Upper lobe of right lung (tissue), 1 donor: ENCODE measurements around the gene KCNJ14. TPM values are rescaled to one million over a fixed set of nuclear protein-coding genes. Genes with fewer than 3 reads are reported as not detected.

Experiments used
- ATAC-seq: fragments of 200-7000 bp; cut with Tn5 transposase; one replicate; pipeline ENCODE4 v1.9.1; 2020; ENCODE audit warnings: mild to moderate bottlenecking, moderate library complexity
- DNase-seq: peaks from one replicate; pipeline ENCODE4 v3.0.0-alpha.2; 2020
- H3K27ac ChIP-seq: fragments of 200-600 bp; one replicate; pipeline ENCODE4 v1.8.0; 2022
- H3K27me3 ChIP-seq: fragments of 200-600 bp; one replicate; pipeline ENCODE4 v1.8.0; 2022; ENCODE audit warnings: mild to moderate bottlenecking
- H3K36me3 ChIP-seq: fragments of 200-600 bp; one replicate; pipeline ENCODE4 v1.8.0; 2022
- H3K4me1 ChIP-seq: fragments of 200-600 bp; one replicate; pipeline ENCODE4 v1.8.0; 2022
- H3K4me3 ChIP-seq: fragments of 200-600 bp; one replicate; pipeline ENCODE4 v1.8.0; 2022; ENCODE audit warnings: mild to moderate bottlenecking
- H3K9me3 ChIP-seq: fragments of 200-600 bp; one replicate; pipeline ENCODE4 v1.8.0; 2022
- intact Hi-C: fragments of 100-400 bp; cut with DNase I; formaldehyde crosslinking; loops from one replicate; pipeline ENCODE4 v1.11.0; 2022
- total RNA-seq: library from RNA; stranded (reverse); fragmentation: NEBNext Ultra II Directional; extraction: Animal tissue kit (Norgen Biotek cat#: 25700); gene quantifications from one replicate; pipeline ENCODE4 v1.2.1, GENCODE V29; 2021
- TF ChIP-seq, protein P1 (sequence below): fragments of 200-600 bp; IDR thresholded peaks from one replicate; pipeline ENCODE4 v1.8.0; 2022; ENCODE audit warnings: antibody characterized with exemption
- donor health status: DM: no; HTN: yes; CAD: no; lungs with severe emphysema.

KCNJ14 gene
- total RNA-seq, 1 donor from 2014 or later = 1.1 TPM

- Histone ChIP-seq H3K27me3 (peaks cover 30% of the 10 kb centered on the region), H3K4me1 (peaks cover 12% of the 10 kb centered on the region), H3K27ac (no peak overlapping the region), H3K36me3 (no peaks in the 10 kb centered on the region), H3K4me3 (no peak overlapping the region), H3K9me3 (no peaks in the 10 kb centered on the region)
- no peak for ATAC-seq
- DNase-seq = no peak
- intact Hi-C loops = no loop called here
- TF ChIP-seq, protein P1, sequence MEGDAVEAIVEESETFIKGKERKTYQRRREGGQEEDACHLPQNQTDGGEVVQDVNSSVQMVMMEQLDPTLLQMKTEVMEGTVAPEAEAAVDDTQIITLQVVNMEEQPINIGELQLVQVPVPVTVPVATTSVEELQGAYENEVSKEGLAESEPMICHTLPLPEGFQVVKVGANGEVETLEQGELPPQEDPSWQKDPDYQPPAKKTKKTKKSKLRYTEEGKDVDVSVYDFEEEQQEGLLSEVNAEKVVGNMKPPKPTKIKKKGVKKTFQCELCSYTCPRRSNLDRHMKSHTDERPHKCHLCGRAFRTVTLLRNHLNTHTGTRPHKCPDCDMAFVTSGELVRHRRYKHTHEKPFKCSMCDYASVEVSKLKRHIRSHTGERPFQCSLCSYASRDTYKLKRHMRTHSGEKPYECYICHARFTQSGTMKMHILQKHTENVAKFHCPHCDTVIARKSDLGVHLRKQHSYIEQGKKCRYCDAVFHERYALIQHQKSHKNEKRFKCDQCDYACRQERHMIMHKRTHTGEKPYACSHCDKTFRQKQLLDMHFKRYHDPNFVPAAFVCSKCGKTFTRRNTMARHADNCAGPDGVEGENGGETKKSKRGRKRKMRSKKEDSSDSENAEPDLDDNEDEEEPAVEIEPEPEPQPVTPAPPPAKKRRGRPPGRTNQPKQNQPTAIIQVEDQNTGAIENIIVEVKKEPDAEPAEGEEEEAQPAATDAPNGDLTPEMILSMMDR = no peak
Measured at GRCh38 chr19:48509467-48510194, 54.3 kb downstream of the KCNJ14 start.

GRCh38 chr19:48510421-48511268 lies 55.3 kb downstream of the KCNJ14 start:
- Histone ChIP-seq H3K9me3 (no peaks in the 10 kb centered on the region), H3K27me3 (peaks cover 30% of the 10 kb centered on the region), H3K36me3 (no peaks in the 10 kb centered on the region), H3K27ac (no peak overlapping the region), H3K4me1 (peaks cover 12% of the 10 kb centered on the region), H3K4me3 (peak overlapping the region; percentile 28)
- TF ChIP-seq, protein P1 = no peak
- ATAC-seq (peak; percentile 70), DNase-seq (peak; percentile 75)
- intact Hi-C loops = no loop called here

GRCh38 chr19:48511321-48511731 lies 56.0 kb downstream of the KCNJ14 start:
- H3K36me3 ChIP-seq = no peaks in the 10 kb centered on the region
- H3K4me3 ChIP-seq = peak overlapping the region; percentile 28
- intact Hi-C loops = no loop called here
- peaks cover 30% of the 10 kb centered on the region for H3K27me3 ChIP-seq
- no peaks in the 10 kb centered on the region for H3K9me3 ChIP-seq
- TF ChIP-seq, protein P1 = no peak
- H3K4me1 ChIP-seq = peaks cover 12% of the 10 kb centered on the region
- ATAC-seq (no peak), DNase-seq (no peak)
- H3K27ac ChIP-seq = no peak overlapping the region

DNA sequence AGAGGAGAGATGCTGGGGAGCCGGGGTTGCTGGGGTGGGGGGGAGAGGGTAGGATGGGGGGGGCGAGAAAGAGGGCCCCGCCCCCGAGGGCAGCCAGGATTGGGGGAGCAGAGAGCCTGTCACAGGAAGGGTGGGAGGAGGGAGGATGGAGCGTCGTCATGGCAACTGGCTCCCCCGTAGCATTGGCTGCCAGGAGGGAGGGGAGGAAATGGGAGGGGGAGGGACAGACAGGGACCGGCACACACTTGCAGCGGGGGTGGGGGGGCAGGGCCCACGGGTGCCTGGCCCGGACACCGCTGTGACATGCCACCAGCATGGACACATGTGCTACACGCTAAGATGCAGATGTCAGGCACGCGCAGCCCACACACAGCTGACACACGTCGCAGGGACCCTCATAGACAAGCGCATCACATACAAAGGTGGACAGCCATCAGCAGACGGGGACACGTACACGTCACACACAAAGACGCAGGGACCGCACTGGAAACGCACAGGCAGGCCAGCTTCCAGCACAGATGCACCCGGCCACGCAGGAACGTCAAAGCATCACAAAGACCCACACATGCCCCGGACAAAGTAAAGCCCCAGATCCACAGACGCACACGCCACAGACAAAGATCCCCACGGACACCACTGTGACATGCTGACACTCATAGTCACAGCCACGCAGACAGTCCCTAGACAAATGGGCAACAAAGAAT lies 56.6 kb downstream of the KCNJ14 start, which contains the start of gene LMTK3:
Gene LMTK3 (minus strand): TSS at position 36 of the 704 bp plus-strand sequence. CDS start 259 bp downstream, outside the sequence.
- intact Hi-C loops = no loop called here
- Histone ChIP-seq H3K9me3 (no peaks in the 10 kb centered on the region), H3K36me3 (no peaks in the 10 kb centered on the region), H3K27me3 (peaks cover 30% of the 10 kb centered on the region), H3K4me1 (peaks cover 12% of the 10 kb centered on the region), H3K27ac (no peak within 1 kb of the TSS), H3K4me3 (peak within 1 kb of the TSS; percentile 28)
- TF ChIP-seq, protein P1 = no peak
- DNase-seq = no peak
- no peak for ATAC-seq

DNA sequence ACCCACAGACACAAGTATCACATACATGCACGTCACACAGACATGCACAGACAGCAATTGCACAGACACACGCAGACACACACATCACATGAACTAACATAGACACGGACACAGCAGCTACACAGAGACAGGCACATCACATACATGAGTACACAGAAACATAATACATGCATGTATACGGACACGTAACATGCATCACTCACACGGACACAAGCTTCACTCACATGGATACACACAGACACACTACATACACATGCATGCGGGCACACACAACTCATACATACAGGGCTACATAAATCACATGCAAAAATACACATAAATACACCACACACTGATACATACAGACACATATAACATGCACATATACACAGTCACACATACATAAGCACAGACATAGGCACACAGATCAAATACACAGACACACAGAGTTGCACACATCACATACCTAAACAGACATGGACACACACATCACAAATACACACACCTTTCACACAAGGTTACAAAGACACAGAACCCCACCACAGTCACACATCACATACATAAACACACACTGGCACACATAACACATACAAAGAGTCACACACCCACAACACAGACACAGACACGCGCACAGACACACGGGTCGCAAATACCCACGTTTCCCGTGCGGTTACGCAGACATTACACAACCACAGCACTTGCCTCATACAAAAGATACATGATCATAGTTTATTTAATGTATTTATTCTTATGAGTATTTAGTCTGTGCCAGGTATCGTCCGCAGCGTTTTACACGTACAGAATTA lies 57.3 kb downstream of the KCNJ14 start:
- TF ChIP-seq, protein P1 = no peak
- Histone ChIP-seq H3K27me3 (peaks cover 30% of the 10 kb centered on the region), H3K4me1 (peaks cover 12% of the 10 kb centered on the region), H3K9me3 (no peaks in the 10 kb centered on the region), H3K27ac (no peak overlapping the region), H3K4me3 (peak overlapping the region; percentile 63), H3K36me3 (no peaks in the 10 kb centered on the region)
- ATAC-seq (no peak), DNase-seq (no peak)
- intact Hi-C loops = no loop called here
